Epithelial cell of esophagus (primary cell): ENCODE measurements around the gene MACROD2.

Experiments
- DNase-seq: peaks from one replicate; pipeline ENCODE4 v3.0.0; 2010; ENCODE audit warnings: low read depth
- H3K4me3 ChIP-seq: 2 replicates; pipeline ENCODE4 v1.5.1; 2011; ENCODE audit warnings: mild to moderate bottlenecking, low read length, control low read depth
- CTCF ChIP-seq: IDR thresholded peaks from 2 replicates; pipeline ENCODE4 v1.5.1; 2011; ENCODE audit warnings: low read depth, mild to moderate bottlenecking, low read length, control low read depth, inconsistent platforms; ENCODE audit not compliant: insufficient read depth; ENCODE audit errors: missing control alignments

MACROD2 gene

GRCh38 chr20:15610787-15611186, 1615.5 kb downstream of the MACROD2 start:
- no peak for DNase-seq
- no peak for TF ChIP-seq CTCF
- no peak overlapping the region for H3K4me3 ChIP-seq

GRCh38 chr20:15611541-15611940, 1616.2 kb downstream of the MACROD2 start:
- TF ChIP-seq CTCF = no peak
- H3K4me3 ChIP-seq = no peak overlapping the region
- no peak for DNase-seq

- DNase-seq = no peak
- no peak overlapping the region for H3K4me3 ChIP-seq
- no peak for TF ChIP-seq CTCF
Measured at GRCh38 chr20:15612198-15612597, 1616.9 kb downstream of the MACROD2 start.

- no peak for TF ChIP-seq CTCF
- DNase-seq = no peak
Measured at GRCh38 chr20:15612769-15613168, 1617.5 kb downstream of the MACROD2 start.

GRCh38 chr20:15613530-15613929, 1618.2 kb downstream of the MACROD2 start:
- no peak for TF ChIP-seq CTCF
- no peak overlapping the region for H3K4me3 ChIP-seq
- no peak for DNase-seq

More at GRCh38 chr20:15612769-15613168, 1617.5 kb downstream of the MACROD2 start:
- H3K4me3 ChIP-seq = no peak overlapping the region

- DNase-seq = no peak
- H3K4me3 ChIP-seq = no peak overlapping the region
- no peak for TF ChIP-seq CTCF
Measured at GRCh38 chr20:15616626-15617025, 1621.3 kb downstream of the MACROD2 start.

GRCh38 chr20:15618110-15618509, 1622.8 kb downstream of the MACROD2 start:
- TF ChIP-seq CTCF = no peak
- H3K4me3 ChIP-seq = no peak overlapping the region
- no peak for DNase-seq
